ENCODE results near the gene MED29.

Gene MED29

GRCh38 chr19:39416152-39417120 is 25.3 kb downstream of the MED29 start:
- Histone ChIP-seq H3K9me3 (ENCODE audit: control insufficient read depth, low read length) (no peaks in the 10 kb centered on the region), H3K4me1 (peaks cover 5% of the 10 kb centered on the region), H3K4me2 (ENCODE audit: low read length) (no peak overlapping the region), H3K27me3 (ENCODE audit: control insufficient read depth, insufficient read depth, low read length) (no peaks in the 10 kb centered on the region), H3K9ac (no peak overlapping the region), H3K4me3 (ENCODE audit: low read depth, low read length) (no peak overlapping the region), H2AFZ (no peak overlapping the region), H3K36me3 (ENCODE audit: control insufficient read depth, insufficient read depth, low read length) (no peaks in the 10 kb centered on the region), H3K79me2 (no peaks in the 10 kb centered on the region), H3K27ac (no peak overlapping the region)
- TF ChIP-seq CTCF (IDR thresholded peaks at IDR 0.05) = no peak

- Histone ChIP-seq H3K4me1 (peaks cover 1% of the 10 kb centered on the region), H3K9me3 (ENCODE audit: control insufficient read depth, low read length) (no peaks in the 10 kb centered on the region), H3K27ac (no peak overlapping the region), H2AFZ (no peak overlapping the region), H3K4me3 (ENCODE audit: low read depth, low read length) (no peak overlapping the region), H3K9ac (no peak overlapping the region), H3K27me3 (ENCODE audit: control insufficient read depth, insufficient read depth, low read length) (no peaks in the 10 kb centered on the region), H3K79me2 (no peaks in the 10 kb centered on the region), H3K36me3 (ENCODE audit: control insufficient read depth, insufficient read depth, low read length) (no peaks in the 10 kb centered on the region), H3K4me2 (ENCODE audit: low read length) (no peak overlapping the region)
- no peak for TF ChIP-seq CTCF (IDR thresholded peaks at IDR 0.05)
These were observed 26.4 kb downstream of the MED29 start for GRCh38 chr19:39417463-39418181.

- no peak overlapping the region for H3K9ac ChIP-seq
- H3K4me1 ChIP-seq = no peaks in the 10 kb centered on the region
- H3K4me3 ChIP-seq (ENCODE audit: low read depth, low read length) = no peak overlapping the region
- TF ChIP-seq CTCF (IDR thresholded peaks at IDR 0.05) = no peak
- H3K27me3 ChIP-seq (ENCODE audit: control insufficient read depth, insufficient read depth, low read length) = no peaks in the 10 kb centered on the region
- no peak overlapping the region for H2AFZ ChIP-seq
- H3K79me2 ChIP-seq = no peaks in the 10 kb centered on the region
- no peaks in the 10 kb centered on the region for H3K36me3 ChIP-seq (ENCODE audit: control insufficient read depth, insufficient read depth, low read length)
- no peaks in the 10 kb centered on the region for H3K9me3 ChIP-seq (ENCODE audit: control insufficient read depth, low read length)
- no peak overlapping the region for H3K4me2 ChIP-seq (ENCODE audit: low read length)
- H3K27ac ChIP-seq = no peak overlapping the region
These were observed 27.8 kb downstream of the MED29 start for GRCh38 chr19:39419003-39419402.

- H3K4me3 ChIP-seq (ENCODE audit: low read depth, low read length) = no peak overlapping the region
- no peak for TF ChIP-seq CTCF (IDR thresholded peaks at IDR 0.05)
- H2AFZ ChIP-seq = no peak overlapping the region
- no peak overlapping the region for H3K9ac ChIP-seq
- H3K27me3 ChIP-seq (ENCODE audit: control insufficient read depth, insufficient read depth, low read length) = no peaks in the 10 kb centered on the region
- no peaks in the 10 kb centered on the region for H3K4me1 ChIP-seq
- H3K27ac ChIP-seq = no peak overlapping the region
- no peak overlapping the region for H3K4me2 ChIP-seq (ENCODE audit: low read length)
- no peaks in the 10 kb centered on the region for H3K9me3 ChIP-seq (ENCODE audit: control insufficient read depth, low read length)
- no peaks in the 10 kb centered on the region for H3K36me3 ChIP-seq (ENCODE audit: control insufficient read depth, insufficient read depth, low read length)
- no peaks in the 10 kb centered on the region for H3K79me2 ChIP-seq
These were observed 29.6 kb downstream of the MED29 start for GRCh38 chr19:39420769-39421168.
